Measurements from ENCODE around the gene FN3K. TPM values are rescaled to one million over a fixed set of nuclear protein-coding genes. Genes with fewer than 3 reads are reported as not detected.
A peak's percentile ranks its signal among the peaks of the same experiment; 100 is the strongest.

The FN3K gene
- total RNA-seq, 1 donor from 2014 or later: 40.6 TPM

DNA sequence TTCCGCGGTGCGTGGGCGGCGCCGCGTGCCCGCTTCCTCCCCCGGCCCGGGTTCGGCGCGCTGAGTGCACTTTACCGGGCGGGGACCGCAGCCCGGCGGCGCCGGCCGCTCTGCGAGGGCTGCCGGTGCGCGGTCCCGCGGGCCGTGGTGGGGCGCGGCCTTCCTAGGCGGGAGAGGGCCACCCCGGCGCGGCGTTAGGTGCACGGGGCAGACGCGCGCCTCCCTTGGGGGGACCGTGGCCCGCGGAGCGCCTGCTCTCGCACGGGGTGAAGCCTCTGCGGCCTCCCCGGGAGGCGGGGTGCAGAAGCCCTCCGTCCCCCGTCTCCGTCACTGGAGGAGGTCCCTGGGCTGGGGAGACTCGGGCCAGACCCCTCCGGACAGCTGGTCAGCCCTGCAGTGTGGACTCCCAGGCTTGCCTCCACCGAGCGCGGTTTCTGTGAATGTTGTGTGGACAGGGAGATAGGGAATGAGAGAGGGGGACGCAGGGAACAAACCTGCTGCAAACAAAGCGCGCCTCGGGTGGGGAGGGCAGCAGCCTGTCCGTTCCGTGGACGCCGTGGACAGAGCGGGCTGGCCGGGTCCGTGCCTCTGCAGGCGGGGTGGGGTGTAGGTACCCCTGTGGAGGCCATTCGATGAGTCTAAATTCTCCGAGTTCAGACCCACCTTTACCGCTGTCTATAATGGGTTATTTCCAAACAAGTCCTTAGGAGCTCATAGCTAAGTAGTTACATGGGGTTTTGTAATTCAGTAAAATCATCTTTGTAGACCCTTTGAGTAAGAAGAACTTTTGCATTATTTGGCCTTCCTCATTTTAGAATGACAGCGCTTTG is 17.2 kb downstream of the FN3K start:
- H3K27me3 Mint-ChIP-seq: peaks cover 10% of the 10 kb centered on the region
- TF ChIP-seq, protein P1, sequence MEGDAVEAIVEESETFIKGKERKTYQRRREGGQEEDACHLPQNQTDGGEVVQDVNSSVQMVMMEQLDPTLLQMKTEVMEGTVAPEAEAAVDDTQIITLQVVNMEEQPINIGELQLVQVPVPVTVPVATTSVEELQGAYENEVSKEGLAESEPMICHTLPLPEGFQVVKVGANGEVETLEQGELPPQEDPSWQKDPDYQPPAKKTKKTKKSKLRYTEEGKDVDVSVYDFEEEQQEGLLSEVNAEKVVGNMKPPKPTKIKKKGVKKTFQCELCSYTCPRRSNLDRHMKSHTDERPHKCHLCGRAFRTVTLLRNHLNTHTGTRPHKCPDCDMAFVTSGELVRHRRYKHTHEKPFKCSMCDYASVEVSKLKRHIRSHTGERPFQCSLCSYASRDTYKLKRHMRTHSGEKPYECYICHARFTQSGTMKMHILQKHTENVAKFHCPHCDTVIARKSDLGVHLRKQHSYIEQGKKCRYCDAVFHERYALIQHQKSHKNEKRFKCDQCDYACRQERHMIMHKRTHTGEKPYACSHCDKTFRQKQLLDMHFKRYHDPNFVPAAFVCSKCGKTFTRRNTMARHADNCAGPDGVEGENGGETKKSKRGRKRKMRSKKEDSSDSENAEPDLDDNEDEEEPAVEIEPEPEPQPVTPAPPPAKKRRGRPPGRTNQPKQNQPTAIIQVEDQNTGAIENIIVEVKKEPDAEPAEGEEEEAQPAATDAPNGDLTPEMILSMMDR (IDR thresholded peaks at IDR 0.05; ENCODE audit: unreplicated experiment): no peak
- H3K4me3 Mint-ChIP-seq (ENCODE audit: low read depth): peak overlapping the region; percentile 83
- H3K4me1 Mint-ChIP-seq (ENCODE audit: low read depth): peaks cover 14% of the 10 kb centered on the region
- peaks cover 8% of the 10 kb centered on the region for H3K36me3 Mint-ChIP-seq (ENCODE audit: insufficient read depth)
- H3K27ac Mint-ChIP-seq: peak overlapping the region; percentile 92
- DNase-seq (ENCODE audit: low spot score, unreplicated experiment): no peak
- no peaks in the 10 kb centered on the region for H3K9me3 Mint-ChIP-seq (ENCODE audit: low read depth)

DNA sequence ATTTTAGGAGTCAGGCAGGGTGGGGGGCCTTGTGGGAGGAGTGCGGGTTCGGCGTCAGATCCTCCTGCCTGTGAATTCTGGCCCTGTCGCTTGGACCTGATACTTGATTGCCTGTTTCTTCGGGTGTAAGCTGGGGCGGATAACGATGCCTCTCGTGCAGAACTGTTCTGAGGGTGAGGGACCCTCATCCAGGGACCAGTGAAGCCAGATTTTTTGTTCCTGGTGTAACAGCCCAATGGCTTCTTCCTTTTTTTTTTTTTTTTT is 17.7 kb downstream of the FN3K start:
- peaks cover 10% of the 10 kb centered on the region for H3K27me3 Mint-ChIP-seq
- H3K4me3 Mint-ChIP-seq (ENCODE audit: low read depth): peak overlapping the region; percentile 83
- no peak for DNase-seq (ENCODE audit: low spot score, unreplicated experiment)
- TF ChIP-seq, protein P1 (IDR thresholded peaks at IDR 0.05; ENCODE audit: unreplicated experiment): no peak
- H3K4me1 Mint-ChIP-seq (ENCODE audit: low read depth): peaks cover 14% of the 10 kb centered on the region
- peaks cover 6% of the 10 kb centered on the region for H3K36me3 Mint-ChIP-seq (ENCODE audit: insufficient read depth)
- no peaks in the 10 kb centered on the region for H3K9me3 Mint-ChIP-seq (ENCODE audit: low read depth)
- no peak overlapping the region for H3K27ac Mint-ChIP-seq

DNA sequence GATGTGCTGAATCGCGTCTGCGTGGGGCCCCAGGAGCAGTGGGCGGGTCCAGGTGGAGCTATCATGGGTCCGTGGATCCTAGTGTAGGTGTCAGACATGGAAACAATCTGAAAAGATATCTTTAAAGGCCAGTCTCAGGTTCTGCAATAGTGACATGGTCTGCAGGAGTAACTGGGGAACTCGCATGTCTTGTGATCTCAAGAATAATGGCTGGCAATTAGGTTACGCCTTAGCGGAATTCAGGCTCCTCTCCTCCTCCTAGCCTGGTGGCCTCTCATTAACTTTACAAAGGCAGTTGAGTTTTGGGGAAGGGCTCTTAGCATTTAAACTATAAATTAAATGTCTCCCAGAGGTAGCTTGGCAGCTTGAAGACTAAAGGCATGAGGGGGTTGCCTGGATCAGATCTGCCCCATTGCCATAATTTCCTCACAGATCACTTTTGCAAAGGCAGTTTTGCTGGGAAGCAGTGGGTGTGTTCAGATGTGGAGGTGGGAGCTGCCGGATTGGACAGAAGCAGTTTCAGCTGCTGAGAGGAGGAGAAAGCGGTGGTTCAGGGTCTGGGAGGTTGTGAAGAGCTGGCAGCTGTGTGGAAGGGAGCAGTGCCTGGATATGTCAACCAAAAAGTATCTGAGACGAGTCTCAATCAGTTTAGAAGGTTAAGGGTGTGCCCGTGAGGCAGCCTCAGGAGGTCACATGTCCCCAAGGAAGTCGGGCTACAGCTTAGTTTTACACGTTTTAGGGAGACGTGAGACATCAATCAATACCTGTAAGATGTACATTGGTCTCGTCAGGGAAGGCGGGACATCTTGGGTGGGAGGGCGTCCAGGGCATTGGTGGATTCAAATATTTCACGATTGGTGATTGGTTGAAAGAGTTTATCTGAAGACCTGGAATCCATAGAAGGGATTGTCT is 19.1 kb downstream of the FN3K start:
- TF ChIP-seq, protein P1 (IDR thresholded peaks at IDR 0.05; ENCODE audit: unreplicated experiment): no peak
- peak overlapping the region; percentile 62 for H3K4me3 Mint-ChIP-seq (ENCODE audit: low read depth)
- no peak for DNase-seq (ENCODE audit: low spot score, unreplicated experiment)

DNA sequence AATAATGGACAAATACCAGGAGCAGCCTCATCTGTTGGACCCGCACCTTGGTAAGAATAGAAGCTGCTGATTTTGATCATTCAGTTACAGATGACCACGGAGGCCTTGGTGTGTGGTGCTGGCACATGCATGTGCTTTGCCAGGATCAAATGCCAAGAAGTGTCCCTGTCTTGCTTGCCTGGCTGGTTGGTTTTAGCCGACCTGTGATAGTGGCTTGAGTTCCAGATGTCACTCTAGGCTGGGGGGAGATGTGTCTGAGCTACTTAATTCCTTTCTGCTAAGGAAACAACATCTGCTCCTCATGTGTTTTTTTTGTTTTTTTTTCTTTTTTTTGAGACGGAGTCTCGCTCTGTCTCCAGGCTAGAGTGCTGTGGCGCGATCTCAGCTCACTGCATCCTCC is 20.8 kb downstream of the FN3K start:
- no peak overlapping the region for H3K27ac Mint-ChIP-seq
- H3K9me3 Mint-ChIP-seq (ENCODE audit: low read depth): no peaks in the 10 kb centered on the region
- no peak overlapping the region for H3K4me3 Mint-ChIP-seq (ENCODE audit: low read depth)
- no peaks in the 10 kb centered on the region for H3K27me3 Mint-ChIP-seq
- TF ChIP-seq, protein P1 (IDR thresholded peaks at IDR 0.05; ENCODE audit: unreplicated experiment): no peak
- no peak for DNase-seq (ENCODE audit: low spot score, unreplicated experiment)
- no peaks in the 10 kb centered on the region for H3K36me3 Mint-ChIP-seq (ENCODE audit: insufficient read depth)
- peaks cover 14% of the 10 kb centered on the region for H3K4me1 Mint-ChIP-seq (ENCODE audit: low read depth)

More for the DNA sequence above, 19.1 kb downstream of the FN3K start:
- Mint-ChIP-seq H3K36me3 (ENCODE audit: insufficient read depth) (no peaks in the 10 kb centered on the region), H3K27me3 (peaks cover 7% of the 10 kb centered on the region), H3K9me3 (ENCODE audit: low read depth) (no peaks in the 10 kb centered on the region), H3K4me1 (ENCODE audit: low read depth) (peaks cover 14% of the 10 kb centered on the region), H3K27ac (peak overlapping the region; percentile 61)

DNA sequence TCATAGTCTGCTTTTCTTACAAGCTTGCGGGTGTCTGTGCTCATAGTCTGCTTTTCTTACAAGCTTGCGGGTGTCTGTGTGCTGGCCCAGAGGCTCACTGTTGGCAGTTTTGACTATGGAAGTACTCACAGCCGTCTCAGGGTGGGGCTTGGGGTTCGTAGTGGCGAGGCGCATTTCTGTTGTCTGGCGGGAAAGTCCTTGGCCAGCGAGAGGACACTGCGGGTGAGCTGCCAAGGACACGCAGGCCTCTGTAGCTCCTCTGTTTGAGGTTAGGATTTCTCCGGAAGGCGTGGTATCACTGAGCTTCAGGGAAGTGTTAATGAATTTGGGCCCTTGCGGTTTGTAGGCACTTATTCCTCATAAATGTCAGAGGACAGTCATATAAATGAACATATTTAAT is 30.0 kb downstream of the FN3K start:
- H3K27me3 Mint-ChIP-seq: no peaks in the 10 kb centered on the region
- TF ChIP-seq, protein P1 (IDR thresholded peaks at IDR 0.05; ENCODE audit: unreplicated experiment): no peak
- H3K4me3 Mint-ChIP-seq (ENCODE audit: low read depth): no peak overlapping the region
- no peak for DNase-seq (ENCODE audit: low spot score, unreplicated experiment)
- H3K4me1 Mint-ChIP-seq (ENCODE audit: low read depth): peaks cover 6% of the 10 kb centered on the region
- no peaks in the 10 kb centered on the region for H3K9me3 Mint-ChIP-seq (ENCODE audit: low read depth)
- no peak overlapping the region for H3K27ac Mint-ChIP-seq
- H3K36me3 Mint-ChIP-seq (ENCODE audit: insufficient read depth): peaks cover 20% of the 10 kb centered on the region

All from progenitor cell of endocrine pancreas (in vitro differentiated cells).